SK-N-SH treated with all-trans-retinoic acid at 6 μM for 48 hours (cell line): ENCODE data around the gene KANSL1L.

Experiments
- PATZ1 ChIP-seq: fragments of 250-450 bp; sonication (Bioruptor Pico); IDR thresholded peaks from 2 replicates; pipeline ENCODE4 v1.8.0; 2020; ENCODE audit warnings: mild to moderate bottlenecking, moderate library complexity, borderline replicate concordance
- RARB ChIP-seq: fragments of 250-450 bp; sonication (Bioruptor Pico); IDR thresholded peaks from 2 replicates; pipeline ENCODE4 v1.8.0; 2021; ENCODE audit warnings: mild to moderate bottlenecking, moderate library complexity
- SNAI2 ChIP-seq: fragments of 250-450 bp; sonication (Bioruptor Pico); IDR thresholded peaks from 2 replicates; pipeline ENCODE4 v1.5.0; 2020; ENCODE audit warnings: mild to moderate bottlenecking, moderate library complexity
- ZC3H10 ChIP-seq: fragments of 250-450 bp; sonication (Bioruptor Pico); IDR thresholded peaks from 2 replicates; pipeline ENCODE4 v1.5.1; 2021; ENCODE audit warnings: mild to moderate bottlenecking, moderate library complexity
- ZFP3 ChIP-seq: fragments of 250-450 bp; sonication (Bioruptor Pico); IDR thresholded peaks from 2 replicates; pipeline ENCODE4 v1.5.0; 2020; ENCODE audit warnings: mild to moderate bottlenecking, moderate library complexity
- ZFP30 ChIP-seq: fragments of 450-650 bp; formaldehyde crosslinking; IDR thresholded peaks from 2 replicates; pipeline ENCODE4 v1.5.0; 2022; ENCODE audit warnings: mild to moderate bottlenecking, moderate library complexity
- ZNF70 ChIP-seq: fragments of 450-650 bp; formaldehyde crosslinking; IDR thresholded peaks from 2 replicates; pipeline ENCODE4 v1.5.0; 2020; ENCODE audit warnings: mild to moderate bottlenecking, moderate library complexity
- TF ChIP-seq, protein P1 (sequence below): fragments of 250-450 bp; sonication (Bioruptor Pico); IDR thresholded peaks from 2 replicates; pipeline ENCODE4 v1.5.0; 2020; ENCODE audit warnings: mild to moderate bottlenecking, moderate library complexity

GRCh38 chr2:210113614-210114235 is 57.5 kb downstream of the KANSL1L start:
- TF ChIP-seq ZC3H10 = no peak
- no peak for TF ChIP-seq ZFP3 (CRISPR knock-in tag)
- no peak for TF ChIP-seq ZFP30 (CRISPR knock-in tag)
- no peak for TF ChIP-seq RARB (CRISPR knock-in tag)
- no peak for TF ChIP-seq SNAI2 (CRISPR knock-in tag)
- TF ChIP-seq, protein P1, sequence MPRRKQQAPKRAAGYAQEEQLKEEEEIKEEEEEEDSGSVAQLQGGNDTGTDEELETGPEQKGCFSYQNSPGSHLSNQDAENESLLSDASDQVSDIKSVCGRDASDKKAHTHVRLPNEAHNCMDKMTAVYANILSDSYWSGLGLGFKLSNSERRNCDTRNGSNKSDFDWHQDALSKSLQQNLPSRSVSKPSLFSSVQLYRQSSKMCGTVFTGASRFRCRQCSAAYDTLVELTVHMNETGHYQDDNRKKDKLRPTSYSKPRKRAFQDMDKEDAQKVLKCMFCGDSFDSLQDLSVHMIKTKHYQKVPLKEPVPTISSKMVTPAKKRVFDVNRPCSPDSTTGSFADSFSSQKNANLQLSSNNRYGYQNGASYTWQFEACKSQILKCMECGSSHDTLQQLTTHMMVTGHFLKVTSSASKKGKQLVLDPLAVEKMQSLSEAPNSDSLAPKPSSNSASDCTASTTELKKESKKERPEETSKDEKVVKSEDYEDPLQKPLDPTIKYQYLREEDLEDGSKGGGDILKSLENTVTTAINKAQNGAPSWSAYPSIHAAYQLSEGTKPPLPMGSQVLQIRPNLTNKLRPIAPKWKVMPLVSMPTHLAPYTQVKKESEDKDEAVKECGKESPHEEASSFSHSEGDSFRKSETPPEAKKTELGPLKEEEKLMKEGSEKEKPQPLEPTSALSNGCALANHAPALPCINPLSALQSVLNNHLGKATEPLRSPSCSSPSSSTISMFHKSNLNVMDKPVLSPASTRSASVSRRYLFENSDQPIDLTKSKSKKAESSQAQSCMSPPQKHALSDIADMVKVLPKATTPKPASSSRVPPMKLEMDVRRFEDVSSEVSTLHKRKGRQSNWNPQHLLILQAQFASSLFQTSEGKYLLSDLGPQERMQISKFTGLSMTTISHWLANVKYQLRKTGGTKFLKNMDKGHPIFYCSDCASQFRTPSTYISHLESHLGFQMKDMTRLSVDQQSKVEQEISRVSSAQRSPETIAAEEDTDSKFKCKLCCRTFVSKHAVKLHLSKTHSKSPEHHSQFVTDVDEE (CRISPR knock-in tag) = no peak
- no peak for TF ChIP-seq ZNF70 (CRISPR knock-in tag)
- no peak for TF ChIP-seq PATZ1 (CRISPR knock-in tag)
